ENCODE results near the gene SLC12A1.

Gene SLC12A1

DNA sequence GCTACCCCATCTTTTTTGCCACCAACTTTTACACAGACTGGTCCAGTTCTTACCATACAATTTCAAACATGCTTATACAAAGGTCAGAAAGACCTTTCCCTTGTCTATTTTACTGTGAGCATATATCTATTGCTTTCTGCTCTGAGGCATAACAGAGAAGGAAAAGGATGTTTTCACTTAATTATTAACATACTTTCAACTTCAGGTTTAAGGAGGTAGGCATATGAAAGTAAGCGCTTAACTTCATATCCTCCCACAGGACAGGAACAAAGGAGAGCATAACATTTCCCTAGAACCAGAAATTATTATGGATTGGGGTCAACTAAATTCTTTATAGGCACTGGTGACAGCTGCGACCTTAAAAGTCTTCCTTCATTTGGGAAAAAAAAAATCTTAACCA lies 29.1 kb upstream of the SLC12A1 start:
- Histone ChIP-seq H3K4me2 (ENCODE audit: low read length) (peak overlapping the region; percentile 43), H3K36me3 (ENCODE audit: control insufficient read depth, insufficient read depth, low read length) (no peaks in the 10 kb centered on the region), H3K27ac (no peak overlapping the region), H3K9ac (no peak overlapping the region), H2AFZ (peak overlapping the region; percentile 86), H3K9me3 (ENCODE audit: control insufficient read depth, low read length) (no peaks in the 10 kb centered on the region), H3K4me3 (ENCODE audit: low read depth, low read length) (peak overlapping the region; percentile 48), H3K4me1 (no peaks in the 10 kb centered on the region), H3K79me2 (peaks cover 10% of the 10 kb centered on the region), H3K27me3 (ENCODE audit: control insufficient read depth, insufficient read depth, low read length) (no peaks in the 10 kb centered on the region)
- no peak for TF ChIP-seq CTCF (IDR thresholded peaks at IDR 0.05)

DNA sequence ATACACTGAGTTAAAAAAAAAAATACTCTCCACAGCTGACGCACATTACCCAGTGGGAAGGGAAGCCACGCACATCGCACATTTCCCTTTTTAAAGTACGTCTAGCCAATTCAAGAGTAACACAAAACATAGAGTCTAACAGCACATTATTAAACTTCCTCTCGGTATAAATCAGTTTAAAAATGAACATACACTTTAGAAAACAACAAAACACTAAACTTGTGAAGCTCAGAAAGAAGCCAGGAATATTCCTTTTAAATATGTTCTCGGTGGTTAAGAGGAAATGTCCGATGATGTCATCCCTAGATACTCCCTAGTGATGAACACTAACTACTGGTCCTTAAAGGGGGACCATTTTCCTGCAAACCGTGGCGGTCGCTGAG lies 28.7 kb upstream of the SLC12A1 start:
- peak overlapping the region; percentile 21 for H3K9ac ChIP-seq
- no peak for TF ChIP-seq CTCF (IDR thresholded peaks at IDR 0.05)
- H3K4me3 ChIP-seq (ENCODE audit: low read depth, low read length), result peak overlapping the region; percentile 48
- H3K27ac ChIP-seq, result peak overlapping the region; percentile 70
- no peaks in the 10 kb centered on the region for H3K9me3 ChIP-seq (ENCODE audit: control insufficient read depth, low read length)
- peak overlapping the region; percentile 86 for H2AFZ ChIP-seq
- H3K36me3 ChIP-seq (ENCODE audit: control insufficient read depth, insufficient read depth, low read length), result no peaks in the 10 kb centered on the region
- H3K79me2 ChIP-seq, result peaks cover 10% of the 10 kb centered on the region
- no peaks in the 10 kb centered on the region for H3K27me3 ChIP-seq (ENCODE audit: control insufficient read depth, insufficient read depth, low read length)
- H3K4me2 ChIP-seq (ENCODE audit: low read length), result peak overlapping the region; percentile 43
- no peaks in the 10 kb centered on the region for H3K4me1 ChIP-seq

DNA sequence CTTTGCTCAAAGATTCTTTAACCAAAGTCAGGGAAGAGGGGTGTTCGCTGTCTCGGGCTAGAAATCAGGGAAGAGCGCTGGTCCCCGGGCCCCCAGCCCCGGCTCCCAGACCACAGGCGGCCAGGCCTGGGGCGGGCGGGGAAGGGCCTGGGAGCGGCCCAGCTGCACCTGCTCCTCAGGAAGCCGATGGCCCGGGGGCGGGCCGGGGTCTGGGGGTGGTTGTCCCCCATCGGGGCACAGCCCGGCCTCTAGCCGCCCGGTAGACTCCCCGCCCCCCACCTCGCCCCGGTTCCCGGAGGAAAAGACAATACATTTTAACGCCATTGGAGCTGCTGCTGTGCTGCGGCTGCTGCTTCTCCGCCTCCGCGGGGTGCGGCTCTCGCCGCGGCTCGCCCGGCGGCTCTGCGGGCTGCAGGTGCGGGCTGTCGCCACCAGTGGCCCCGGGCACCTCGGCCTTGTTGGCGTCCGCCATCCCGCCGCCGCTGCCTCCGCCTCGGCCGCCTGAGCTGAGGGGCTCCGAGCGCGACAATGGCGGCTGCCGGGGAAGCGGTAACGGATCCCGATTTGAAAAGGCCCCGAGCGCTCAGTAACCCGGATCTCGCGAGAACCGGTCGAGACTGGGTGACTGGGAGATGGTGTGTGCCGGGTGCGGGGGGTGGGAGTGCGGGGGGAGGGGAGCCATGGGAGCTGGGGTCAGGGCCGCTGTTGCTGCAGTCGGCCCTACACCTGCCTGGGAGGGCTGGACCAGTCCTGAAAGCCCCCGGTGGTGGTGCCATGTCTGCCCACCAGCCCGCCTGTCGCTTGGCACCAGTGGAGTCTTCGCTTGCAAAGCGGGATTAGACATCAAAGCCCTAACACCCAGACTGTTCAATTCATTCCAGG lies 28.1 kb upstream of the SLC12A1 start, which contains the start of gene MYEF2:
Gene MYEF2 (minus strand): TSS at position 530 of the 882 bp plus-strand sequence. CDS start 58 bp downstream, at position 472.
- Histone ChIP-seq H3K27me3 (ENCODE audit: control insufficient read depth, insufficient read depth, low read length) (no peaks in the 10 kb centered on the region), H3K9ac (peak within 1 kb of the TSS; percentile 21)
- no peak for TF ChIP-seq CTCF (IDR thresholded peaks at IDR 0.05)

DNA sequence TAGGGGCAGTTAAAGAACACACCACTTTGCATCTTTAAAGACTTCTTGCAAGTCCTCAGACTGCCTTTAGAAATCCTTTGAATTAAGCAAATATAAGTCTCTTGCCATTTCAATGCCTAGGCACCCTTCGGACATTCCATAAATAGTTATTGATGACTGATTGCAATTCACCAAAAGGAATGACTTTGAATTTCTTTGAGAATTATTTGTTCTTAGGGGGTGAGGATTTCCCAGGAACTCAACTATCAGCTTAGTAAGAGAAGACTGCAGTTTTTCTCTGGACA lies 27.5 kb upstream of the SLC12A1 start:
- Histone ChIP-seq H3K79me2 (peaks cover 10% of the 10 kb centered on the region), H3K4me3 (ENCODE audit: low read depth, low read length) (peak overlapping the region; percentile 48), H3K9ac (no peak overlapping the region), H3K9me3 (ENCODE audit: control insufficient read depth, low read length) (no peaks in the 10 kb centered on the region), H3K4me2 (ENCODE audit: low read length) (peak overlapping the region; percentile 43), H3K36me3 (ENCODE audit: control insufficient read depth, insufficient read depth, low read length) (no peaks in the 10 kb centered on the region), H3K27ac (no peak overlapping the region), H3K4me1 (no peaks in the 10 kb centered on the region), H3K27me3 (ENCODE audit: control insufficient read depth, insufficient read depth, low read length) (no peaks in the 10 kb centered on the region), H2AFZ (peak overlapping the region; percentile 86)
- no peak for TF ChIP-seq CTCF (IDR thresholded peaks at IDR 0.05)

More for the DNA sequence above, 28.1 kb upstream of the SLC12A1 start, which contains the start of gene MYEF2:
- Histone ChIP-seq H3K9me3 (ENCODE audit: control insufficient read depth, low read length) (no peaks in the 10 kb centered on the region), H2AFZ (peak within 1 kb of the TSS; percentile 86), H3K4me3 (ENCODE audit: low read depth, low read length) (peak within 1 kb of the TSS; percentile 48), H3K4me1 (no peaks in the 10 kb centered on the region), H3K27ac (peak within 1 kb of the TSS; percentile 70), H3K79me2 (peaks cover 10% of the 10 kb centered on the region), H3K4me2 (ENCODE audit: low read length) (peak within 1 kb of the TSS; percentile 43), H3K36me3 (ENCODE audit: control insufficient read depth, insufficient read depth, low read length) (no peaks in the 10 kb centered on the region)

DNA sequence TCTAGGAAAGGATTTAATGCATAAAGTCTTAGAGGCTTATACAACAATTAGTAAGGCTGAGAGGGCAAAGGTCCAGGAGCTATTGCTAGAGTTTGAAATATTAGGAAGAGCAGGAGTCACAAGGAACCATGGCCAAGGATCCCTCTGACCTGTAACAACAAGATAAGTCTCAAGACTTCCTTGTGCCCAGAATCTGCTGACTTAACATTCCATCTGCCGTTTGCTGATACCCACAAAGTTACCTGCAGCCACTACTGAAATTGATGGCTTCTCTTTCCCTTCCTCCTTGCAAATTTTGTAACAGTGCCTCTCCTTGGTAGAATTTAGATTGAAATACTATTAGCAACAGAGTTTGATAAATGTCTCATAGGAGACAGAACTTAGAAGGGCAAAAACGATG lies 23.4 kb upstream of the SLC12A1 start:
- no peaks in the 10 kb centered on the region for H3K79me2 ChIP-seq
- H3K9me3 ChIP-seq (ENCODE audit: control insufficient read depth, low read length), result no peaks in the 10 kb centered on the region
- H3K9ac ChIP-seq, result no peak overlapping the region
- TF ChIP-seq CTCF (IDR thresholded peaks at IDR 0.05), result no peak
- no peak overlapping the region for H2AFZ ChIP-seq
- H3K36me3 ChIP-seq (ENCODE audit: control insufficient read depth, insufficient read depth, low read length), result no peaks in the 10 kb centered on the region
- H3K27me3 ChIP-seq (ENCODE audit: control insufficient read depth, insufficient read depth, low read length), result no peaks in the 10 kb centered on the region
- H3K27ac ChIP-seq, result no peak overlapping the region
- no peaks in the 10 kb centered on the region for H3K4me1 ChIP-seq
- H3K4me2 ChIP-seq (ENCODE audit: low read length), result no peak overlapping the region
- no peak overlapping the region for H3K4me3 ChIP-seq (ENCODE audit: low read depth, low read length)
